HepG2 (cell line): ENCODE data around the gene CNR2. TPM values are rescaled to one million over a fixed set of nuclear protein-coding genes. Genes with fewer than 3 reads are reported as not detected.

Experiments
- DMAP1 ChIP-seq: IDR thresholded peaks from 2 replicates; pipeline ENCODE4 v1.6.1; 2016
- E2F1 ChIP-seq: sonication (generic); formaldehyde crosslinking; IDR thresholded peaks from 2 replicates; pipeline ENCODE4 v1.5.0; 2020; ENCODE audit warnings: missing genetic modification reagents
- KMT2B ChIP-seq: IDR thresholded peaks from 2 replicates; pipeline ENCODE4 v1.6.1; 2016; ENCODE audit warnings: missing genetic modification reagents, missing compliant biosample characterization
- MBNL3 ChIP-seq: fragments of 250-450 bp; sonication (Bioruptor Pico); conservative IDR thresholded peaks from 2 replicates; pipeline ENCODE4 v1.8.0; 2022; ENCODE audit warnings: mild to moderate bottlenecking, inconsistent platforms
- PHB2 ChIP-seq: fragments of 450-650 bp; IDR thresholded peaks from 2 replicates; pipeline ENCODE4 v1.6.1; 2018; ENCODE audit not compliant: partially characterized antibody
- SALL1 ChIP-seq: sonication (generic); formaldehyde crosslinking; IDR thresholded peaks from 2 replicates; pipeline ENCODE4 v1.8.0; 2022; ENCODE audit warnings: mild to moderate bottlenecking, missing genetic modification reagents
- SP1 ChIP-seq, 2 experiments: fragments of 450-650 bp in 1 of 2; sonication (generic) in 1 of 2; formaldehyde crosslinking in 1 of 2; IDR thresholded peaks; 2 replicates each; pipeline versions ENCODE4 v1.4.0 to v1.6.1; 2016 to 2020; ENCODE audit warnings: missing genetic modification reagents in 1 of 2
- ZBTB33 ChIP-seq: sonication (generic); formaldehyde crosslinking; IDR thresholded peaks from 2 replicates; pipeline ENCODE4 v1.4.0; 2020; ENCODE audit warnings: missing genetic modification reagents
- ZFX ChIP-seq: sonication (generic); formaldehyde crosslinking; IDR thresholded peaks from 2 replicates; pipeline ENCODE4 v1.4.0; 2020; ENCODE audit warnings: mild to moderate bottlenecking, low read depth, missing genetic modification reagents, moderate library complexity
- ZMYM4 ChIP-seq: sonication (generic); formaldehyde crosslinking; IDR thresholded peaks from 2 replicates; pipeline ENCODE4 v1.8.1; 2023; ENCODE audit warnings: mild to moderate bottlenecking, missing genetic modification reagents
- ZNF296 ChIP-seq: sonication (generic); formaldehyde crosslinking; conservative IDR thresholded peaks from 2 replicates; pipeline ENCODE4 v1.5.0; 2020; ENCODE audit warnings: mild to moderate bottlenecking, missing genetic modification reagents
- ZNF318 ChIP-seq: sonication (generic); formaldehyde crosslinking; IDR thresholded peaks from 2 replicates; pipeline ENCODE4 v1.4.0; 2020; ENCODE audit warnings: mild to moderate bottlenecking, missing genetic modification reagents
- ZNF557 ChIP-seq: sonication (generic); formaldehyde crosslinking; IDR thresholded peaks from 2 replicates; pipeline ENCODE4 v1.4.0; 2020; ENCODE audit warnings: missing genetic modification reagents
- ZNF607 ChIP-seq: sonication (generic); formaldehyde crosslinking; IDR thresholded peaks from 2 replicates; pipeline ENCODE4 v1.5.1; 2020; ENCODE audit warnings: missing genetic modification reagents, mild to moderate bottlenecking, borderline replicate concordance
- ZNF704 ChIP-seq: sonication (generic); formaldehyde crosslinking; IDR thresholded peaks from 2 replicates; pipeline ENCODE4 v1.8.1; 2023; ENCODE audit warnings: mild to moderate bottlenecking, inconsistent platforms, moderate library complexity, missing genetic modification reagents, borderline replicate concordance
- polyA plus RNA-seq, 8 experiments: library from polyadenylated mRNA; depleted of rRNA in 3 of 8; stranded (reverse) in 7 of 8; unstranded in 1 of 8; fragments of >200 nt; fragmentation: Illumina TruSeq in 4 of 8; extraction: Trizol in 4 of 8; gene quantifications; 2 replicates each; pipeline versions ENCODE4 v1.2.1 to v1.2.3, GENCODE V29; 2011 to 2016; ENCODE audit warnings: low read depth in 4 of 8, missing spikeins in 1 of 8, mixed read lengths in 1 of 8; ENCODE audit not compliant: insufficient read depth in 1 of 8
- total RNA-seq, 5 experiments: library from RNA; depleted of rRNA; stranded (reverse); fragments of >200 nt; fragmentation: Illumina TruSeq; extraction: Trizol; gene quantifications; 2 replicates each; pipeline ENCODE4 v1.2.3, GENCODE V29; 2016; ENCODE audit warnings: low read depth in 1 of 5

Gene CNR2
- total and polyA plus RNA-seq, 2 of the 13 experiments (the other 11 are each of a cell fraction or from before 2014, with no cell fraction given) = not detected

GRCh38 chr1:23838401-23838866 lies 74.7 kb downstream of the CNR2 start (continued):
- TF ChIP-seq ZNF704 (CRISPR knock-in tag) (no peak), ZNF557 (CRISPR knock-in tag) (no peak), DMAP1 (CRISPR knock-in tag) (no peak), ZFX (CRISPR knock-in tag) (peak; percentile 33; the same call in 1 of the 2 replicates), SALL1 (CRISPR knock-in tag) (peak; percentile 40; the same call in 1 of the 2 replicates), PHB2 (no peak), ZNF607 (CRISPR knock-in tag) (no peak), SP1 (IDR thresholded peaks at IDR 0.05) (no peak), SP1 (CRISPR knock-in tag; IDR thresholded peaks at IDR 0.05) (0 out of 2 replicates have a peak, but pooled peaks have one; percentile 30), E2F1 (no peak), MBNL3 (CRISPR knock-in tag) (no peak), ZNF318 (CRISPR knock-in tag) (no peak; the same call in 1 of the 2 replicates), ZNF296 (no peak), ZMYM4 (CRISPR knock-in tag) (peak; percentile 31; the same call in 1 of the 2 replicates), ZBTB33 (CRISPR knock-in tag) (no peak), KMT2B (CRISPR knock-in tag) (no peak)
